Inflammatory macrophage (primary cell): ENCODE measurements around the gene LRRC3B.
"Not testable (repeated sequence)": the region's sequence is repeated elsewhere in the genome, so short reads cannot be mapped to it uniquely, and the experiment has no call there.

ENCODE experiments used
- DNase-seq, 2 donors: peaks; one replicate each; pipeline ENCODE4 v3.0.0-alpha.2; 2020 to 2022
- total RNA-seq, 18 experiments: gene quantifications; one replicate each; lab custom pipeline; 2026; ENCODE audit warnings: mixed read lengths in 6 of 18, inconsistent platforms in 2 of 18; lab: John Stamatoyannopoulos, UW

LRRC3B gene, protein sequence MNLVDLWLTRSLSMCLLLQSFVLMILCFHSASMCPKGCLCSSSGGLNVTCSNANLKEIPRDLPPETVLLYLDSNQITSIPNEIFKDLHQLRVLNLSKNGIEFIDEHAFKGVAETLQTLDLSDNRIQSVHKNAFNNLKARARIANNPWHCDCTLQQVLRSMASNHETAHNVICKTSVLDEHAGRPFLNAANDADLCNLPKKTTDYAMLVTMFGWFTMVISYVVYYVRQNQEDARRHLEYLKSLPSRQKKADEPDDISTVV
- 0 to 0.15 (median 0) reads per million in 18 experiments for total RNA-seq

DNA sequence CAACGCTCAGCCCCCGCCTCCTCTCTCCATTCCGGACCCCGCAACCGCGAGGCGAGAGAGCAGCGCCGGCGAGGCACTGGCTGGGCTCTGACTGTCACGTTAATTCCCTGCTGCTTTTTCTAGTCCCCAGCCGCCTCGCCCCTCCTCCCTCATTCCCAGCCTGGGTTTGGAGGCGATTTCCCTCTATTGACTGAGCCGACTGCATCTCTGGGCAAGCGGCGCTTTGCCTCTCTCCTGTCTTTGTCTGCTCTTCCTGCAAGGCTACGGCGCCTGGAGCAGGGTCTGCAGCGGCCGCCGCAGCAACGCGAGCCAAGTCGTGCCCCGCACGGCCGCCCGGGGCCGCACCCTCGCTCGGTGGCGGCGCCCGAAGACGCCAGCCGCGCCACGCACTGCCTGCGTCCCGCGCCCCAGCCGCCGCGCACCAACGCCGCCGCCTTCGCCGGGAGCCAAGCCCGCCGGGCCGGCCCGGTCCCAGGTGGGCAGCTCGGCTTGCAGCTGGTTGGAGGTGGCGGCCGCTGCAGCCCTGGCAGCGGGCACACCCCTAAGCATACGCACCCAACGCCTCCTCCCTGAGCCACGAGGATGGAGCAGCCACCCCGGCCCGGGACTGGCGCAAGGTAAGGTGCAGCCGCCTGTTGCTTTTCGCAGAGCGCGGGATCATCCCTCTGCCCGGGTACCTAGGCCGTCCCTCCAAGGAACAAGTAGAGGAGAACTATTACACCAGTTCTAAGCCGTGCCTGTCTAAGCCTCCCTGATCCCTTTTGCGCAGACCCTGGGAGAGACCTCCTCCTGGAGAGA, at the start of gene LRRC3B:
Gene LRRC3B, plus strand, starts transcription at position 152 of the 798 bp plus-strand sequence. CDS start 86,901 bp downstream, outside the sequence.
- DNase-seq, result no peak

DNA sequence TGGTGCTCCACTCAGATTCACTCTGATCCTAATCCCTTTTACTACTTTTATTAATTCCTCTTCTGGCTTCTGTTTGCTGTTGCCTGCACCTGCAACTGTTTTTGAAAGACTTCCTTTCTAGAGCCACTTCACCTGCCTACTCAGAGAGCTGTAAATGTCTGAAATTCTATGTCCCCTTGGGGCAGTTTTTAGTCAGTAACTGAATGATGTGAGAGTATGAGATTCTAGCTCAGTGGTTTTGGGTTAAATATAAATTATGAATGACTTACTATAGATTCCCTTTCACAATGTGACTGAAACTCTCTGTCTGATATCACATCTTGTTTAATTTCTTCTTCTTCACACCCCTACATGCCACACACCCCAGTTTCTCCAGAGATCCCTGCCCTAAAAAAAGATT, 47.8 kb upstream of the LRRC3B start:
- DNase-seq, result no peak

DNA sequence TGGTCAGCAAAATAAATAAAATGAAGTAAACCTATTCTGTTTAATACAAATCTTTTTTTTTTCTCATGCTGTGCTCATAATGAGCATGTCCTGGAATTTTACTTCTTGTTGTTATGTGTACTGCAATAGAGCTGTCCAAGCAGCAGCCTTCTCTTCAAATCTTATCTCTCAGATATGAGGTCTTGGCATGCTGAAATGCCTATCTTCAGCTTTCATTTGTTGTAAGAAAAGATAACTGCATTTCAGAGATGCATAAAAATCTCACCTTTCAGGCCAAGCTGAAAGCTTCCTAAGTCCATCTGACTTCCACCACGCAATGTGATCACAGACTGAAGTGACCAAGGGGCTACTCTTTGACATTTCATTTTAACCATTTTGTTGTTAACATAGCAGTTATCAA, 43.5 kb upstream of the LRRC3B start:
- no peak for DNase-seq

DNA sequence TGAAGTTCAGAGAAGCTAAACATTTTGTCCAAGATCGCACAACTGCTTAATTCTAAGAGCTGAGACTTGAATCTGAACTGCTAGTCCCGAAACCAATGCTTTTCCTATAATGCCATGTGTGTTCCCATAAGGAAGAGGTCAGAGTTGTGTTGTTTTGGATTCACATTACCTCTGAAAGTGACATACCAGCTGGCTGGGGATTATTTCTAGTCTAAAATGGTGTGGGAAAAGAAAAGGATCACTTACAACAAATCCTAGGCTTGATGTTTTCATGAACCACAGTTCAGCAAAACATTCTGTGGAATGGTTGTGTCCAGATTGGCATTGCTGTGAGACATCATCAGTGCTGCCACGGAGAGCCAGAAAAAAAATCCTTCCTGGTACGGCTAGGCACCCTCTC, 35.0 kb upstream of the LRRC3B start:
- DNase-seq, result no peak

DNA sequence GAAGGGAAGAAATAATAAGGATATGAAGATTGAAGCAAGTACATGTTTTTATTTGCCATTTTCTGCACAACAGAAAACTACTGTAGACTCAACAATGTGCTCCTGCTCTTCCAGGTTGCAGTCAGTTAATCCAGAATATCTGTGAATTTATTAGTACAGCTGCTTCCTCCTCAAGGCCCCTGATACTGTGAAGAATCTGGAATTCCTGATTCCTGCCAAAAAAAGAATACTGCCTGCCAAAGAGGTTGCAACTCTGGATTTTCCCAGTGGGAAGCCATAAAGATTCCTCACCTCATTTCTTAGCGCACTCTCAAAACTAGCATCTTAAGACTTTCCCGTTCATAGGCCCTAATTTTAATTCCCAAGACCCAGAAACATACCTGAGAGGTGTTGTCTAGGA, 33.6 kb upstream of the LRRC3B start:
- no peak for DNase-seq

DNA sequence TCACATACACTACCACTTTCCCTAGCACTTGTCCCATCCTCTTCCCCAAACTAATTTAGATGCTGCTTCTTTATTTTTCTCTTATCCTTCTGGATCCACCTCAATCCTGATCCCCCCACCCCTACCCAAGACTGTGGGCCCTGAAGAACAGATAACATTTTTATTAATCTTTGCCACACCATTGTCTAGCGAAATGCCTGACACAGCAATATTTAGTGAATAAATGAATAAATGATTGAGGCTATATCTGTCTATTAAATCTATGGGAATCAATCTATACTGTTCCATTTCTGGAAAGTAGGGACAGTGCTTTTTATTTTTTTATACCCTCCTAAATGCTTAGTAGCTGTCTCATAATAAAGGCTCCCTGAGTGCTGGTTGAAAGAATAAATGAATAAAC, 32.9 kb upstream of the LRRC3B start:
- no peak for DNase-seq

DNA sequence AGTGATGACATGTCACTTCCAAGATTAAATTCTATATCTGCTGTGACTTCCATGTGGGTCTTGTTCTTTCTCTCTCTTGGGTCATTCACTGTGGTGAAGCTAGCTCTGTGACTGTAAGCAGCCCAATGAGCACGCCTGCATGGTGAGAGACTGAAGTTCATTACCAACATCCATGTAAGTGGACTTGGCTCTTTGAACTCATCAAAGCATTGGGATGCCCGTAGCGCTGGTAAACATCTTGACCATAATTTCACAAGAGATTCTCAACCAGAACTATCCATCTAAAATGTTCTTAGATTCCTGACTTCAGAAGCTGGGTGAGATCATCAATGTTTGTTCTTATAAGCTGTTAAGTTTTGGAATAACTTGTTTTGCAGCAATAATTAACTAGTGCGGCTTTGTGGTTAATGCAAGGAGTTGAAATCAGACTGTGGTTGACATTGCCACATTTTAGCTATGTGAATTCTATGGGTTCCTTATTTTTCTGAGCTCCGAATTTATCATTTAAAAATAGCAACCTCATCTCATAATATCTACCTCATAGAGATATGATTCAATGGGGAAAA, 31.6 kb upstream of the LRRC3B start:
- no peak for DNase-seq

DNA sequence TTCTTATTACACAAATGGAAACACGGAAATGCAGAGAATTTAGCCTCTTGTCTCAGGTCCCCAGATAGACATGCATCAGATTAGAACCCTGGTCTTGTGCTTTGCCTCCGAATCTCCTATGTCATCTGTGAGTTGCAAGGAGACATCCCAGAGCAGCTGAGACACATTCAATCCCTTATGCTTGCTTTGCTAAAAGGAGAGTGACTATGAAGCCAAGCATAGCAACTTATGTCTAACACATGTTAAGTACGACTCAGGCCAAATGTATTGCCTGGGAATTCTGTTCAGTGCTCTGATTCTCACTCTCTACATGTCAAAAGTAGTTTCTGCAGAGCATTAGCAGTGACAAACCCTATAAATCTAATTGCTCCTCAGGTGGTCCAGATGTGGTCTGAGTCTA, 30.6 kb upstream of the LRRC3B start:
- DNase-seq, result no peak

DNA sequence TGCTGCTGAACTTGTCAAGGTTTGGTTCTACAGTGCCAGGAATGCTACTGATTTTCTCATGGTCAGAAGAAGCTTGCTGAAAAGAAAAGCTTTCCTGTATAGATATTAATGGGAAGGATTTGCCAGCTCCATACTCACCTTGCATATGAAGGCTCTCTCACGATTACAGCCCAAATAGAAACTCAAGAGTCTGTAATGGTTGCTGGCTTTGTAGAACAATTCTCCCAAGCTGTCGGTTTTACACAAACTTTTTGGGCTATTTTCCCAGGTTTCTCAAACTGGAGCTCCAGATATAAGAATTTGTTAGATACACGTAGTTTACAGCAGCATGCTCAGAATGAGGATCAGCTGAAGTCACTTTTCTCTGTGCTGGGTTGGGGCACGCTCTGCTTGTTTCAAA, 30.1 kb upstream of the LRRC3B start:
- no peak for DNase-seq

DNA sequence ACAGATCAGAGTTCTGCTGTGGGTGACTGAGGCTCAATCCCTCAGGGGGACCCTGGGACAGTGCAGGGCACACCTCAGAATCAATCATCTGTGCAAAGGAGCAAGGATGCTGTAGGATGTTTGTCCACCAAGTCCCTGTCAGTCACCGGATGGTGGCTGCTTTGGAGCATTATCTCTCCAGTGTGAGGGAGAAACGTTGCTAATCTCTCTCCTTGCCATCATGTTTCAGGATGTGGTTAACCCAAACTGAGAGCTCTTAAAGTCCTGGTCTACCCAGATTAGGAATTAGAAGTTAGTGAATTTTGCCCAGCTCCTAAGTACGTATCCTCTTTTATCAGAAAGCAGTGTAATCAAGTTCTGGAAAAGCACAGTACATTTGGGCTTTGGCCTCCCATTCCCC, 26.2 kb upstream of the LRRC3B start:
- DNase-seq, result no peak

DNA sequence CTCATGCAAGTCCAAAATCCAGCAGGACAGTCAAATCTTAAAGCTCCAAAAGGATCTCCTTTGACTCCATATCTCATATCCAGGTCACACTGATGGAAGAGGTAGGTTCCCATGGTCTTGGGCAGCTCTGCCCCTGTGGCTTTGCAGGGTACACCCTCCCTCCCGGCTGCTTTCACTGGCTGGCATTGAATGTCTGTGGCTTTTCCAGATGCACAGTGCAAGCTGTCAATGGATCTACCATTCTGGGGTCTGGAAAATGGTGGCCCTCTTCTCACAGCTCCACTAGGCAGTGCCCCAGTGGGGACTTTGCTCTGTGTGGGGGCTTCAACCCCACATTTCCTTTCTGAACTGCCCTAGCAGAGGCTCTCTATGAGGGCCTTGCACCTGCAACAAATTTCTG, 19.3 kb upstream of the LRRC3B start:
- DNase-seq, result not testable (repeated sequence)

DNA sequence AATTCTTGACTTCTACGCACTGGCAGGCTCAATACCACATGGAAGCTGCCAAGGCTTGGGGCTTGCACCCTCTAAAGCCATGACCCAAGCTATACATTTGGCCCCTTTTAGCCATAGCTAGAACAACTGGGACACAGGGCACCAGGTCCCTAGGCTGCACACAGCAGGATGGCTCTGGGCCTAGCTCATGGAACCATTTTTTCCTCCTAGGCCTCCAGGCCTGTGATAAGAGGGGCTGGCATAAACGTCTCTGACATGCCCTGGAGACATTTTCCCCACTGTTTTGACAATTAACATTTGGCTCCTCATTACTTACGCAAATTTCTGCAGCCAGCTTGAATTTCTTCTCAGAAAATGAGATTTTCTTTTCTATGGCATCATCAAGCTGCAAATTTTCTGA, 18.8 kb upstream of the LRRC3B start:
- DNase-seq, result not testable (repeated sequence)

DNA sequence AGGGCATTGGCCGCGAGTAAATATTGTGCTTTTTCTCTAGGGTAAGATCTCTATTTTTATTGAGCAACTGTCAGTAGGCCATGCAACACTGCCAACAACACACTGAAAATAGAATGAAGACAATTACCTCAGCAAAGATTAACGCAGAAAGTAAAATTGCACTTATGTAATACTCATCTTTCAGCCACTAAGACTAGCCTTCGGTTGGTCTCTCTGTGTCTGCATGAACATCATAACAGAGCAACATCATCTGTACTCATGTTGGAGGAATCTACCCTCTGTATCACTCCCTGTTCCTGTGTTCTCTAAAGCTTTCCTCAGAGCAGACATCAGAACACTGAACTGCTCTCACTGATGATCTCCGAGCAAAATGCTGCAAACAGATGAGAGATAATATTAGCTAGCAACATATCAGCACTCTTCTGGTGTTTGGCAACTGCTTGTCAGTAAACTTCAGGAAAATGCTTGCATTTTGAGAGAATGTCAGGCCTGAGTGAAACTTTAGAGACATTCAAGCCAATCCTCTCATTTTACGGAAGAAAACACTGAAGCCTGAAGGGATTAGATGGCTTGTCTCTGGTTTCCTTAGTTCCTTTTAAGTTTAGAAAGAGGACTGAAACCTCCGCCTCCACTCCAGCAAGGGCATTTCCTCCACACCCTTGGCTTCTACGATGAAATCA, 8.4 kb upstream of the LRRC3B start:
- DNase-seq, result no peak

DNA sequence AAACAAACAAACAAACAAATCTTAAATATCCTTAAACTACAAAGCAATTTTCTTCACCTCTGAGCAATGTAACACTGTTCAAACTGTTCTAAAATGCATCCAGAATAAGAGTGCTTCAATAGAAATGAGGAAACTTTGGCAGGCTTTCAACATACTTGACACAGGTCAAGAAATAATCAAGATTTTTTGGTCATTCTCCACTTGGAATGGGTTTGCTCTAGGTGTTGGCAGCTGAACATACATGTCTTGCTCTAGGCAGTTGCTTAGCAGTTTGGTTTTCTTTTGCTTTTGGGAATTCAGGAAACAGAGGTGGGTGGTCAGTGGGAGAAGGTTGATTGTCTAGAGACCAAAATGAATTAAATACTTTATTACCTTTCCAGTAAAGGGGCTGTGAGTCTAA, 1.4 kb upstream of the LRRC3B start:
- no peak for DNase-seq

DNA sequence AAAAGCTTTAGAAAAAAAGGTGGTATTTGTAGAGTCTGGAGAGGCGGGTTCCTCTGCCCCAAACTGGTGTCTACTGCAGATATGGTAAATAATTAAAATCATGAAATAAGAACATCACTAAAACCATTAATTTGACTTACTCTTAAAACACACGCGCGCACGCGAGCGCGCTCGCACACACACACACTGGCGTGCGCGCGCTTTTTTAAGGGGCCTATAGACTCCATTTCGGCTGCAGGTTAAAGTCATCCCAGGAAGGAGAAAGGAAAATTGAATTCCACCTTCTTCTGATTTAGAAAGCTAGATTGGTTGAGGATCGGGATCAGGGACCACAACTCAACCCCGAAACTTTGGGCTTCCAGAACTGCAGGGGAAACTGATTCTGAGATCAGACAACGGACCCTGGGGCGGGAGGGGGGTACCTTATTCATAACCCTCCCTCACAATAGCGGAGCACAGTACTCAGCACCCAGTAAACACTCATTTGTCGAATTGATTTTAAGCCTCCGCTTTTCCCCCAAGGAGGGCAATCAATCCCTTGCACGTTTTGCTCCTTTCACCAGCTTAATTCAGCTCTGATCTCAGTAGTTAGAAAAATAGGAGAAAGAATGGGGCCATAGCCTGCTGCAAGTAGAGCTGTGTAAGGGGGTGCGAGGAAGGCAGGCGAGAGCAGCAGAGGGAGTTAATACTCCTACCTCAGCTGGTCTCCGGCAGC, 509 bp upstream of the LRRC3B start:
- no peak for DNase-seq

DNA sequence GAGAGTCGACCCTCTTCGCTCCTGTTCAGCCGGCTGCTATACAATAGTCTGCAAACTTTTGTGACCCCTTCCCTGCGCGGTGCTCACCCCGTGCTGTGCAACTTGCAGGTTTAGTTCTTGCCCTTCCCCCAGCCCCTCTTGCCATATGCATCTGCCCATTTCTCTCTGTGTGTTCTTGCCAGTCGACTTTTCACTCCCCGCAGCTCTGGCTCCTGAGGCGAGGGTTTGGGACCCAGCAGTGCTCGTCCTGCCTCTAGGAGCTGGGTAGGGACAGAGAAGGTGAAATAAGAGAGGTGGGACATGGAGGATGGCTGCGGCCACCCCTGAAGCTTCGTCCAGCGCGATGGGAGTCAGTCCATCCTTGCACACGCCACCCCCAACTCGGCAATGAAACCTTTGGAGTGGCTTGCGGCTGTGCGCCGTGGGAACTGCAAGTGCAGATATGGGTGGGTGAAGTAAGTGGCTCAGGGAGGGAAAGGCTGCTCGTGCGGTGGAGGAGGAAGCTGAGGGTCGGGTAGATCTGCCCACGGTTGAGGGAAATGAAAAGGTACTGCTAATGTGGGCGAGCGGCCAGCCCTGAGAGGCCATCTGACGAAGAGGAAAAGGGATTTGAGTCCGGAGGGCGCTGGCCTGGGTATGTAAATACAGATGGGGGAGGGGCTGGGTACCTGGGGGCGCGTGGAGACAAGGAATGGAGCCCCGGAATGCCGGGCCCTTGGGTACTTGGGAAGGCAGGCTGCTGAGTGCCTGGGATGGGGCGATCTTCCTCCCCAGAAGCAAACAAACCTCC, 1.0 kb downstream of the LRRC3B start:
- DNase-seq, result no peak

DNA sequence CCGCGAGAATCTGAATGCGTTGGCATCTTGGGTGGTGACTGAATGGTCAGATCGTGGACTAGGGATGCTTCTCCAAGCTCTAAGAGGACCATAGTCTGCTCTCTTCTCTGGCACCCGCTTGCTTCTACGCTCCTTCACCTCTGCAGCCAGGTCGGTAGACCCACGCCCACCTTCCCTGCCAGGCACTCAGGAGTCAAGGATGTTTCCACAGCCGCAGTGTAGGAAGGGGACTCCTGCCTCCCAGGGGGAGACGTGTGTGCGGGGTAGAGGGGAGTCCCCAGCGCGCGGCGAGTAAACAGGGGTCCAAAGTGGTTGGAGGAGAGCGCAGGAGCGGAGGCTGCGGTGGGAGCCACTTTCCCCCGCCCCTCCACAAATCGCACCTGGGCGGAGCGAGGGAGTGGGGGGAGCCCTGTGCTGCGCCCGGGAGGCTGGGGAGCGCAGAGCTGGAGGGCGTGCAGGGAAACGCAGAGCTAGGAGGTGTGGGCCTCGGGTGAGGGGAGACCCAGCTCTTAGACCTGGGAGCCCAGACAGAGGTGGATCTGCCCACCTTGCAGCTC, 1.7 kb downstream of the LRRC3B start:
- DNase-seq, result no peak

DNA sequence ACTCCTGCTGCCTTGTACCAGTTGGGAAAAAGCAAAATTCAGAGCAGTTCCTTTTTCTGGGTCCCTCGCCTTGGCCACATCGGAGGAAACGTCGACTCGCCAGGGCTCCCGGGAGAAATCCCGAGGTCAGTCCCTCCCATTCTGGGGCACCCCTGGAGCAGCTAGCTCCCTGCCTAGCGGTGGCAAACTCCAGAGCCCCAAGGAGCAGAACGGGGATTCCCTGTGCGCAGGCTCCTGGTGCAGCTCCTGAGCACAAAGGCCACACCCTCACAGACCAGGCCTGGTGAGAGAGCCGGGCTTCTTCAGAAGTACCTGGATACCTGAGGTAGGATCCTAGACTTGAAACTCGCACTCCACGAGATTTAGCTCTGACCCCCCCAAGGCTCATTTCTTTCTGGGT, 2.6 kb downstream of the LRRC3B start:
- DNase-seq, result no peak

DNA sequence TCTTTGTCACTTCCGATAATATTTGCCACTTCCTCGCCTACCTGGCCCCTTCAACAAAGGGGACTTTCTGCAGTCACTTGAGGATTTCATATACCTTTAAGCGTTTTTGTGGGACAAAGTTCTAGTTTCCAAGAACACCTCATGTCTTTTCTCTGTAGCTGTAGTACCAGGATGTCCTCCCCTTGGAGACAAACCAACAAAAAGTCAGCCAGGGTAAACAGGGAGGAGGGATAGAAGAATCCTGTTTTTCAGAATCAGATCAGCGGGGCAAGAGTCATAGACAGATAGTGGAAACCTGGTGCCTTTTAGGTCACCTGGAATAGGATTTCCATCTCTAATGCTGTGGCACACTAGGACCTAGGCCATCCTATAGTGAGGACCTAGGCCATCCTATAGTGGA, 4.5 kb downstream of the LRRC3B start:
- no peak for DNase-seq

DNA sequence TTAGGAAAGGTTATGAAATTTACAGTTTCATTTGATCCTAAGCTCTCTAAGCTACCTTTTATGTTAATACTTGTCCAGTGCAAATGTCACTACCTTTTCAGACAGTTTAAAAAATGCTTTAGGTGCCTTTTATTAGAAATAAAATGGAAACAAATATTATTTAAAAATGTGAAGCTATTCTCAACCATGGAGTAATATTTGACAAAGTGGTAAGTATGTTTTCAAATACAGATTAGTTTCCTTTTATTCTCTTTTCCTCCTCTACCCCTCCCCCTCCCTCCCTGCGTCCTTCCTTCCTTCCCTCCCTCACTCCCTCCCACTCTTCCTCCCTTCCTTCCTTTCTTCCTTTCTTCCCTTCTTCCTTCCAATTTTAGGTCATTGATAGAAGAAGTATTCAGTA, 6.3 kb downstream of the LRRC3B start:
- DNase-seq, result no peak

DNA sequence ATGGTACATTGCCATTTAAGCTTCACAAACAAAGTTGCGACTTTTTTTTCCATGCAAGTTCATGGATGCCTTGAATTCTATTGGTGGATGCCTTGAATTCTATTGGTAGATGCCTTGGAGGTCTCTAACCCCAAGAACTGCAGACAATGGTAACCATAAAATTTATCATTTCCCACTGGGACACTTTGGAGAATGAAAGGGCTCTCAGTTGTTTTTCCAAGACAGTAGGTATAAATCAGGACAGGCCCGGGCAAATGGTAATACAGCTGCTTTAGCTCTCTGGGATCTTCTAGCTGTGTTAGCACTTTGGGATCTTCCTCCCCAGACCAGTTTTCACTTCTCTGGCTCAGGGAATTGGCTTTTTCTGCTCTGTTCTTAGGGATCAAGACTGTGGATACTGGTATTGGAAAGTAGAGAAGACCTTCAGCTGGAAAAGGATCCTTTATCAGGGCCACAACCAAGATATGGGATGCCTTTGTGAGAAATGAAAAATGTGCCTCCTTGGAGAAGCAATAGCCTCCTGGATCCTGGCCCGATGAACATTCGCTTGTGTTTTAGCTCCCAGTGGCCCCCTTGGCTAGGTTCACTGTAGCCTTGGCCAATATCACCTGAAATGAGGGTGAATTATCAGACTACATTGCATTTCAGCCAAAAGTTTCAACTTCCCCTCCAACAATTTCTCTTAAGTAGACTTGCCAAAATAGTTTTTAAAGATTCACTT, 8.3 kb downstream of the LRRC3B start:
- DNase-seq, result no peak
